H1 (cell line): Measurements from ENCODE around the gene DELE1. TPM values are rescaled to one million over a fixed set of nuclear protein-coding genes. Genes with fewer than 3 reads are reported as not detected.

Experiments used
- CTCF ChIA-PET: fragments of 300-600 bp; sonication (Branson Sonifier 250); formaldehyde crosslinking; loops from one replicate; lab custom pipeline; 2021; ENCODE audit not compliant: partially characterized antibody; lab: Charles Lee
- POLR2A ChIA-PET: fragments of 300-600 bp; sonication (Branson Sonifier 250); formaldehyde crosslinking; loops from one replicate; lab custom pipeline; 2021; ENCODE audit warnings: inconsistent platforms; ENCODE audit not compliant: partially characterized antibody; lab: Charles Lee
- DNase-seq, 2 experiments: peaks; one replicate each; pipeline versions ENCODE4 v3.0.0 to v3.0.0-alpha.2; 2010 to 2022; ENCODE audit warnings: low spot score in 2 of 2, low read depth in 1 of 2, mixed read lengths in 1 of 2
- FAIRE-seq: peaks from 2 replicates; lab custom pipeline; 2011; peaks lifted over from hg19 to GRCh38; lab: Jason Lieb, UNC
- H2AFZ ChIP-seq: 2 replicates; pipeline ENCODE4 v1.8.1; 2012; ENCODE audit warnings: low read length, inconsistent platforms
- H2AK5ac ChIP-seq: 2 replicates; pipeline ENCODE4 v1.6.1; 2013; ENCODE audit warnings: low read depth, low read length
- H2BK120ac ChIP-seq: replicated peaks from 2 replicates; pipeline ENCODE3; 2013; ENCODE audit warnings: low read depth, low read length, inconsistent platforms
- H2BK12ac ChIP-seq: 2 replicates; pipeline ENCODE4 v1.6.1; 2013; ENCODE audit warnings: low read depth, low read length
- H2BK15ac ChIP-seq: 2 replicates; pipeline ENCODE4 v1.6.1; 2013; ENCODE audit warnings: low read length
- H2BK20ac ChIP-seq: 2 replicates; pipeline ENCODE4 v1.6.1; 2013; ENCODE audit warnings: low read length
- H2BK5ac ChIP-seq: 2 replicates; pipeline ENCODE4 v1.6.1; 2013; ENCODE audit warnings: low read depth, low read length
- H3K14ac ChIP-seq: 2 replicates; pipeline ENCODE4 v1.6.1; 2013; ENCODE audit warnings: inconsistent platforms; ENCODE audit not compliant: insufficient read length
- H3K18ac ChIP-seq: 2 replicates; pipeline ENCODE4 v1.6.1; 2013; ENCODE audit warnings: low read length; ENCODE audit errors: extremely low read depth
- H3K23ac ChIP-seq: 2 replicates; pipeline ENCODE4 v1.6.1; 2013; ENCODE audit warnings: inconsistent platforms; ENCODE audit not compliant: insufficient read length
- H3K23me2 ChIP-seq: 2 replicates; pipeline ENCODE4 v1.6.1; 2013; ENCODE audit warnings: low read depth, low read length
- H3K27ac ChIP-seq: 2 replicates; pipeline ENCODE4 v1.6.1; 2011; ENCODE audit warnings: low read depth, low read length, inconsistent platforms
- H3K27me3 ChIP-seq, 4 experiments: replicated peaks in 1 of 4; 1 replicate in 1 of 4; 2 replicates in 3 of 4; pipeline versions ENCODE4 v1.6.1 to v1.8.1; 2011 to 2013; ENCODE audit warnings: low read length in 3 of 4, mild to moderate bottlenecking in 3 of 4, inconsistent platforms in 2 of 4, mixed read lengths in 2 of 4, moderate library complexity in 1 of 4; ENCODE audit not compliant: control insufficient read depth in 3 of 4, insufficient read depth in 3 of 4; ENCODE audit errors: extremely low read depth in 1 of 4
- H3K36me3 ChIP-seq, 4 experiments: 2 replicates each; pipeline versions ENCODE4 v1.6.1 to v1.8.1; 2011 to 2013; ENCODE audit warnings: mild to moderate bottlenecking in 4 of 4, low read length in 3 of 4, moderate library complexity in 2 of 4, control low read depth in 1 of 4, inconsistent platforms in 1 of 4; ENCODE audit not compliant: insufficient read depth in 4 of 4, control insufficient read depth in 2 of 4
- H3K4ac ChIP-seq: replicated peaks from 2 replicates; pipeline ENCODE3; 2013; ENCODE audit warnings: low read length, low read depth, mixed read lengths, inconsistent platforms; ENCODE audit not compliant: insufficient read length
- H3K4me1 ChIP-seq, 4 experiments: replicated peaks in 1 of 4; 1 replicate in 1 of 4; 2 replicates in 3 of 4; pipeline versions ENCODE4 v1.6.1 to v1.8.1; 2011 to 2013; ENCODE audit warnings: low read length in 3 of 4, inconsistent platforms in 2 of 4, mixed read lengths in 1 of 4; ENCODE audit not compliant: insufficient read depth in 4 of 4, control insufficient read depth in 3 of 4
- H3K4me2 ChIP-seq, 2 experiments: 2 replicates each; pipeline versions ENCODE4 v1.6.1 to v1.8.1; 2011 to 2013; ENCODE audit warnings: low read depth in 2 of 2, low read length in 2 of 2, control low read depth in 1 of 2, inconsistent platforms in 1 of 2, mild to moderate bottlenecking in 1 of 2; ENCODE audit not compliant: insufficient read depth in 1 of 2
- H3K4me3 ChIP-seq, 4 experiments: fragments of 200-600, 300-600 bp in 1 of 4; sonication (generic), shearing (Covaris generic), sonication (Bioruptor Twin) in 1 of 4; 2 replicates each; pipeline versions ENCODE4 v1.5.1 to v1.8.1; 2011 to 2016; ENCODE audit warnings: low read length in 4 of 4, low read depth in 3 of 4, control low read depth in 2 of 4, inconsistent platforms in 2 of 4, mild to moderate bottlenecking in 2 of 4, mixed read lengths in 1 of 4, moderate library complexity in 1 of 4; ENCODE audit not compliant: insufficient read depth in 2 of 4; ENCODE audit errors: extremely low read depth in 1 of 4
- H3K56ac ChIP-seq: replicated peaks from 2 replicates; pipeline ENCODE3; 2013; ENCODE audit warnings: low read depth, mild to moderate bottlenecking, mixed read lengths, low read length, inconsistent platforms; ENCODE audit not compliant: insufficient read length
- H3K79me1 ChIP-seq: 2 replicates; pipeline ENCODE4 v1.6.1; 2013; ENCODE audit warnings: low read depth, low read length, control low read depth
- H3K79me2 ChIP-seq, 2 experiments: 2 replicates each; pipeline versions ENCODE4 v1.6.1 to v1.8.1; 2012 to 2013; ENCODE audit warnings: low read length in 2 of 2, mild to moderate bottlenecking in 2 of 2, inconsistent platforms in 1 of 2; ENCODE audit not compliant: insufficient read depth in 2 of 2, control insufficient read depth in 1 of 2
- H3K9ac ChIP-seq, 4 experiments: replicated peaks in 1 of 4; 1 replicate in 1 of 4; 2 replicates in 3 of 4; pipeline versions ENCODE4 v1.6.1 to v1.8.1; 2011 to 2013; ENCODE audit warnings: low read depth in 3 of 4, low read length in 3 of 4, control low read depth in 2 of 4, mild to moderate bottlenecking in 2 of 4, moderate library complexity in 2 of 4, inconsistent platforms in 1 of 4; ENCODE audit errors: extremely low read depth in 1 of 4
- H3K9me3 ChIP-seq, 2 experiments: 2 replicates each; pipeline versions ENCODE4 v1.6.1 to v1.8.1; 2012 to 2013; ENCODE audit warnings: mild to moderate bottlenecking in 2 of 2, moderate library complexity in 2 of 2, control low read depth in 1 of 2, inconsistent platforms in 1 of 2, low read depth in 1 of 2, low read length in 1 of 2, mixed read lengths in 1 of 2; ENCODE audit not compliant: insufficient read depth in 2 of 2
- H4K20me1 ChIP-seq, 2 experiments: replicated peaks in 1 of 2; 2 replicates each; pipeline versions ENCODE3 to v1.8.1; 2011 to 2013; ENCODE audit warnings: inconsistent platforms in 2 of 2, low read length in 2 of 2, mild to moderate bottlenecking in 1 of 2; ENCODE audit not compliant: insufficient read depth in 2 of 2, control insufficient read depth in 1 of 2
- H4K5ac ChIP-seq: 2 replicates; pipeline ENCODE4 v1.6.1; 2013; ENCODE audit warnings: low read length, low read depth, mixed read lengths, inconsistent platforms; ENCODE audit not compliant: insufficient read length
- H4K8ac ChIP-seq: 2 replicates; pipeline ENCODE4 v1.8.0; 2013; ENCODE audit warnings: mild to moderate bottlenecking, moderate library complexity, low read length, inconsistent platforms; ENCODE audit not compliant: insufficient read depth; ENCODE audit errors: extremely low read depth
- H4K91ac ChIP-seq: replicated peaks from 2 replicates; pipeline ENCODE3; 2013; ENCODE audit warnings: low read length, mixed read lengths, inconsistent platforms; ENCODE audit not compliant: insufficient read length
- BACH1 ChIP-seq: IDR thresholded peaks from 2 replicates; pipeline ENCODE4 v1.6.1; 2012; ENCODE audit warnings: low read length, improper control_type of control experiment
- CHD1 ChIP-seq: IDR thresholded peaks from 2 replicates; pipeline ENCODE4 v1.6.1; 2012; ENCODE audit warnings: low read depth, low read length, improper control_type of control experiment
- JUN ChIP-seq: IDR thresholded peaks from 2 replicates; pipeline ENCODE4 v1.6.1; 2011; ENCODE audit warnings: low read depth, mild to moderate bottlenecking, improper control_type of control experiment, low read length
- JUND ChIP-seq: IDR thresholded peaks from 2 replicates; pipeline ENCODE4 v1.6.1; 2011; ENCODE audit warnings: mild to moderate bottlenecking, improper control_type of control experiment, low read length
- POLR2AphosphoS5 ChIP-seq: IDR thresholded peaks from 2 replicates; pipeline ENCODE4 v1.6.1; 2011; ENCODE audit warnings: low read depth, low read length
- SP4 ChIP-seq: IDR thresholded peaks from 2 replicates; pipeline ENCODE4 v1.6.1; 2012; ENCODE audit warnings: low read length, inconsistent platforms
- TAF7 ChIP-seq: optimal IDR thresholded peaks from 2 replicates; pipeline ENCODE3; 2011; ENCODE audit warnings: low read depth, mild to moderate bottlenecking, inconsistent platforms, low read length, moderate library complexity, borderline replicate concordance
- TBP ChIP-seq: IDR thresholded peaks from 2 replicates; pipeline ENCODE4 v1.6.1; 2011; ENCODE audit warnings: low read depth, low read length, improper control_type of control experiment
- WGBS, 2 experiments: shearing (Covaris generic) in 1 of 2; methylation state at CpG; one replicate each; pipeline versions ENCODE4 v1.1.6 to v1.1.7; 2013 to 2015; ENCODE audit warnings: low lambda C conversion rate in 2 of 2, mixed read lengths in 2 of 2, inconsistent platforms in 1 of 2, low coverage in 1 of 2, missing lambda C conversion rate in 1 of 2; ENCODE audit not compliant: insufficient replicate concordance in 2 of 2, insufficient coverage in 1 of 2, insufficient read length in 1 of 2; ENCODE audit errors: extremely low coverage in 1 of 2, missing lambda C conversion rate in 1 of 2; 5-methylcytosine and 5-hydroxymethylcytosine counted together
- polyA plus RNA-seq, 7 experiments: library from polyadenylated mRNA; depleted of rRNA in 3 of 7; stranded (reverse) in 5 of 7; unstranded in 2 of 7; fragments of >200 nt in 5 of 7; fragments of 200-250 nt in 2 of 7; gene quantifications; 1 replicate in 5 of 7; 2 replicates in 1 of 7; 4 replicates in 1 of 7; pipeline versions ENCODE4 v1.2.1 to v1.2.3, GENCODE V29; 2011 to 2013; ENCODE audit warnings: missing spikeins in 2 of 7, mixed read lengths in 2 of 7
- total RNA-seq: library from RNA; stranded (reverse); fragmentation: NEBNext Ultra II Directional; extraction: Animal tissue kit (Norgen Biotek cat#: 25700); gene quantifications from 2 replicates; pipeline ENCODE4 v1.2.1, GENCODE V29; 2021
- TF ChIP-seq, protein P1 (sequence below), 3 experiments: IDR thresholded peaks; 1 replicate in 2 of 3; 2 replicates in 1 of 3; pipeline versions ENCODE4 v1.5.1 to v1.6.1; 2011; ENCODE audit warnings: low read length in 3 of 3, mild to moderate bottlenecking in 3 of 3, inconsistent platforms in 2 of 3, low read depth in 1 of 3, moderate library complexity in 1 of 3; ENCODE audit not compliant: insufficient read depth in 1 of 3; ENCODE audit errors: control extremely low read depth in 1 of 3

The DELE1 gene
- total and polyA plus RNA-seq, 2 of the 8 experiments (the other 6 are each of a cell fraction or from before 2014, with no cell fraction given), result 61.4 to 114 TPM

DNA sequence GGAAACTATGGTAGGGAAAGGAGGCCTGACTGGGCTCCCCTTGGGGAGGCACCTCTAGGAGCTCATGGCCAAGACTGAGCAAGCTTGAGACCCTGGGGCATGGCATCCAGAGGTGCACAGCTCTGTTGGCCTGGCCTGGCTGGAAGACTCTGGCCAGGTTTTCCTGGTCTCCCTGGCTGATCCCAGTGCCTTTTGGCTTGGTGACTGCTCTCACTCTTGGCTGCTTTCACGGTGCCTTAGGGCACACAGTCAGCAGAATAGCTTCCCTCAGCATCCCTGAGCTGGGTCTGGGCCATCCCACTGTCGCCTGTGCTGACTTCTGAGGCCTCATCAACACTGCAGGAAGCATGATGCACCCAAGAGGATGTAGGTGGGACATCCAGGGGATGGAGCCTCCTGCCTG is 13.4 kb upstream of the DELE1 start:
- H3K18ac ChIP-seq, result no peak overlapping the region
- no peaks in the 10 kb centered on the region for H3K36me3 ChIP-seq
- H2BK120ac ChIP-seq, result no peak overlapping the region
- H3K4me2 ChIP-seq, result no peak overlapping the region
- no peak overlapping the region for H2BK5ac ChIP-seq
- H3K27ac ChIP-seq, result no peak overlapping the region
- no peaks in the 10 kb centered on the region for H3K79me1 ChIP-seq
- H4K5ac ChIP-seq, result no peak overlapping the region
- POLR2A ChIA-PET, result interaction anchor here (0.9 to 1.9 kb wide), 2 partner anchors 10 to 27 kb away, joined by 3 to 4 read pairs; no protein-coding TSS in a partner anchor
- no peak overlapping the region for H4K8ac ChIP-seq
- no peak overlapping the region for H2AFZ ChIP-seq
- no peaks in the 10 kb centered on the region for H3K79me2 ChIP-seq
- H3K9me3 ChIP-seq, result no peaks in the 10 kb centered on the region
- H3K4me3 ChIP-seq, result no peak overlapping the region
- peaks cover 3 to 17% (median 7%) of the 10 kb centered on the region in 4 experiments for H3K27me3 ChIP-seq
- H3K9ac ChIP-seq, result no peak overlapping the region
- 88% methylated on average over 2 of the region's 2 CpGs; no CpG with 5 or more reads in 1 of the 2 experiments for WGBS, 2 experiments
- TF ChIP-seq POLR2AphosphoS5 (no peak), SP4 (no peak), JUND (no peak), CHD1 (no peak), TBP (no peak), TAF7 (no peak), JUN (no peak), BACH1 (no peak)
- TF ChIP-seq, protein P1, sequence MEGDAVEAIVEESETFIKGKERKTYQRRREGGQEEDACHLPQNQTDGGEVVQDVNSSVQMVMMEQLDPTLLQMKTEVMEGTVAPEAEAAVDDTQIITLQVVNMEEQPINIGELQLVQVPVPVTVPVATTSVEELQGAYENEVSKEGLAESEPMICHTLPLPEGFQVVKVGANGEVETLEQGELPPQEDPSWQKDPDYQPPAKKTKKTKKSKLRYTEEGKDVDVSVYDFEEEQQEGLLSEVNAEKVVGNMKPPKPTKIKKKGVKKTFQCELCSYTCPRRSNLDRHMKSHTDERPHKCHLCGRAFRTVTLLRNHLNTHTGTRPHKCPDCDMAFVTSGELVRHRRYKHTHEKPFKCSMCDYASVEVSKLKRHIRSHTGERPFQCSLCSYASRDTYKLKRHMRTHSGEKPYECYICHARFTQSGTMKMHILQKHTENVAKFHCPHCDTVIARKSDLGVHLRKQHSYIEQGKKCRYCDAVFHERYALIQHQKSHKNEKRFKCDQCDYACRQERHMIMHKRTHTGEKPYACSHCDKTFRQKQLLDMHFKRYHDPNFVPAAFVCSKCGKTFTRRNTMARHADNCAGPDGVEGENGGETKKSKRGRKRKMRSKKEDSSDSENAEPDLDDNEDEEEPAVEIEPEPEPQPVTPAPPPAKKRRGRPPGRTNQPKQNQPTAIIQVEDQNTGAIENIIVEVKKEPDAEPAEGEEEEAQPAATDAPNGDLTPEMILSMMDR (IDR thresholded peaks at IDR 0.05; ENCODE audit: control extremely low read depth in 1 of 3, insufficient read depth in 1 of 3, low read depth in 1 of 3, low read length in 3 of 3), result no peak
- no peak overlapping the region for H2BK15ac ChIP-seq
- CTCF ChIA-PET, result interaction anchor here (0.7 to 2.0 kb wide), 2 partner anchors 21 to 154 kb away, joined by 5 to 6 read pairs; no protein-coding TSS in a partner anchor
- H3K23ac ChIP-seq, result no peak overlapping the region
- H2BK12ac ChIP-seq, result no peak overlapping the region
- no peak overlapping the region; the same call in 1 of the 2 replicates for H2AK5ac ChIP-seq
- DNase-seq, result no peak
- H3K4me1 ChIP-seq, result peaks cover 3 to 7% (median 5%) of the 10 kb centered on the region in 4 experiments; a peak in 6 of 7 replicates
- no peak for FAIRE-seq
- H3K56ac ChIP-seq, result no peak overlapping the region
- no peak overlapping the region for H4K91ac ChIP-seq
- no peak overlapping the region for H3K4ac ChIP-seq
- H4K20me1 ChIP-seq, result no peaks in the 10 kb centered on the region
- no peak overlapping the region for H3K14ac ChIP-seq
- peaks cover 3% of the 10 kb centered on the region; the same call in 1 of the 2 replicates for H3K23me2 ChIP-seq
- H2BK20ac ChIP-seq, result no peak overlapping the region
